Measurements from ENCODE around the gene CYB5R4.

- TF ChIP-seq CTCF (conservative IDR thresholded peaks at IDR 0.05 in 1 of 2, IDR thresholded peaks at IDR 0.05 in 1 of 2; ENCODE audit: extremely low read depth in 1 of 2, insufficient read depth in 1 of 2, low read depth in 1 of 2, low read length in 2 of 2) (no peak), EZH2 (IDR thresholded peaks at IDR 0.05; ENCODE audit: borderline replicate concordance, low read length) (no peak)
Measured at GRCh38 chr6:83879746-83880145, 20.3 kb downstream of the CYB5R4 start.
